Measurements from ENCODE around the gene SPDYE4. TPM values are rescaled to one million over a fixed set of nuclear protein-coding genes. Genes with fewer than 3 reads are reported as not detected.

The SPDYE4 gene
- polyA plus RNA-seq, 1 of the 3 experiments (the other 2 are of a cell fraction) = not detected

- WGBS (ENCODE audit: low lambda C conversion rate) = 35% methylated on average over 4 of the region's 4 CpGs
- Histone ChIP-seq H3K4me2 (no peak overlapping the region), H3K9me3 (no peaks in the 10 kb centered on the region), H3F3A (replicated peaks; ENCODE audit: insufficient read depth) (no peaks in the 10 kb centered on the region), H3K36me3 (replicated peaks in 1 of 2; ENCODE audit: control insufficient read depth in 1 of 2, insufficient read depth in 2 of 2, low read length in 1 of 2) (no peaks in the 10 kb centered on the region), H2AFZ (ENCODE audit: low read depth) (no peak overlapping the region), H3K9me2 (no peaks in the 10 kb centered on the region), H3K27ac (ENCODE audit: low read depth in 2 of 2, low read length in 1 of 2) (no peak overlapping the region), H3K9ac (no peak overlapping the region), H3K79me2 (ENCODE audit: insufficient read depth) (no peaks in the 10 kb centered on the region), H3K4me1 (ENCODE audit: control insufficient read depth in 1 of 2, insufficient read depth in 2 of 2, low read depth in 1 of 2, low read length in 1 of 2) (peaks cover 0 to 6% of the 10 kb centered on the region in 2 experiments; a peak in 1 of 4 replicates), H4K20me1 (ENCODE audit: insufficient read depth) (no peaks in the 10 kb centered on the region), H3K27me3 (ENCODE audit: insufficient read depth) (no peaks in the 10 kb centered on the region), H3K4me3 (ENCODE audit: low read depth in 2 of 2, low read length in 1 of 2) (no peak overlapping the region)
- no peak for DNase-seq
- CTCF ChIA-PET = no interaction called here
- no peak for TF ChIP-seq POLR2AphosphoS5 (IDR thresholded peaks at IDR 0.05; ENCODE audit: low read depth, low read length)
- no peak for TF ChIP-seq EP300 (IDR thresholded peaks at IDR 0.05; ENCODE audit: borderline replicate concordance in 1 of 2, low read depth in 1 of 2, low read length in 1 of 2)
- TF ChIP-seq RAD21 (IDR thresholded peaks at IDR 0.05; ENCODE audit: low read length) = no peak
- no peak for TF ChIP-seq SIN3A (IDR thresholded peaks at IDR 0.05; ENCODE audit: borderline replicate concordance, low read depth, low read length)
- no peak for TF ChIP-seq NFIC (IDR thresholded peaks at IDR 0.05; ENCODE audit: borderline replicate concordance)
- no peak for TF ChIP-seq NRF1 (IDR thresholded peaks at IDR 0.05; ENCODE audit: low read depth, low read length)
- TF ChIP-seq, protein P1, sequence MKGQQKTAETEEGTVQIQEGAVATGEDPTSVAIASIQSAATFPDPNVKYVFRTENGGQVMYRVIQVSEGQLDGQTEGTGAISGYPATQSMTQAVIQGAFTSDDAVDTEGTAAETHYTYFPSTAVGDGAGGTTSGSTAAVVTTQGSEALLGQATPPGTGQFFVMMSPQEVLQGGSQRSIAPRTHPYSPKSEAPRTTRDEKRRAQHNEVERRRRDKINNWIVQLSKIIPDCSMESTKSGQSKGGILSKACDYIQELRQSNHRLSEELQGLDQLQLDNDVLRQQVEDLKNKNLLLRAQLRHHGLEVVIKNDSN (IDR thresholded peaks at IDR 0.05; ENCODE audit: borderline replicate concordance, low read depth) = no peak
- no peak for TF ChIP-seq ELF1 (IDR thresholded peaks at IDR 0.05)
- no peak for TF ChIP-seq CHD2 (IDR thresholded peaks at IDR 0.05; ENCODE audit: low read length, partially characterized antibody)
- no peak for TF ChIP-seq MAX (IDR thresholded peaks at IDR 0.05; ENCODE audit: low read depth)
- TF ChIP-seq REST (IDR thresholded peaks at IDR 0.05; ENCODE audit: low read depth, low read length) = no peak
- TF ChIP-seq FOSL2 (IDR thresholded peaks at IDR 0.05; ENCODE audit: borderline replicate concordance, low read depth) = no peak
- TF ChIP-seq FOXM1 (IDR thresholded peaks at IDR 0.05; ENCODE audit: low read depth) = no peak
- no peak for TF ChIP-seq RFX5 (IDR thresholded peaks at IDR 0.05; ENCODE audit: low read length)
- no peak for TF ChIP-seq SMC3 (IDR thresholded peaks at IDR 0.05; ENCODE audit: low read depth, low read length)
- POLR2A ChIA-PET = interaction anchor here (0.6 kb wide), 1 partner anchor 32 kb away, joined by 3 read pairs; no protein-coding TSS in a partner anchor
Measured at GRCh38 chr17:8741771-8742170, 16.6 kb downstream of the SPDYE4 start.
